Liver (tissue), 9 donors: ENCODE results near the gene SLC4A5. TPM values are rescaled to one million over a fixed set of nuclear protein-coding genes. Genes with fewer than 3 reads are reported as not detected.

Source experiments
- DNase-seq: peaks from one replicate; pipeline ENCODE4 v3.0.0-alpha.2; 2017; ENCODE audit warnings: low spot score
- H3K27ac ChIP-seq, 2 donors: one replicate each; pipeline ENCODE4 v1.7.0; 2013; ENCODE audit warnings: inconsistent platforms in 2 of 2, low read length in 2 of 2, control low read depth in 1 of 2, low read depth in 1 of 2, mild to moderate bottlenecking in 1 of 2
- H3K27me3 ChIP-seq, 4 donors: one replicate each; pipeline versions ENCODE4 v1.6.1 to v1.7.0; 2013; ENCODE audit warnings: low read length in 3 of 4, inconsistent platforms in 1 of 4, mild to moderate bottlenecking in 1 of 4, moderate library complexity in 1 of 4; ENCODE audit not compliant: control insufficient read depth in 4 of 4, insufficient read depth in 4 of 4
- H3K36me3 ChIP-seq, 4 donors: one replicate each; pipeline versions ENCODE4 v1.6.1 to v1.7.0; 2013; ENCODE audit warnings: low read length in 3 of 4, mild to moderate bottlenecking in 3 of 4, low read depth in 1 of 4, moderate library complexity in 1 of 4; ENCODE audit not compliant: control insufficient read depth in 4 of 4, insufficient read depth in 3 of 4
- H3K4me1 ChIP-seq, 4 donors: one replicate each; pipeline versions ENCODE4 v1.6.1 to v1.7.0; 2013; ENCODE audit warnings: low read length in 3 of 4, mild to moderate bottlenecking in 3 of 4, moderate library complexity in 1 of 4; ENCODE audit not compliant: control insufficient read depth in 4 of 4, insufficient read depth in 4 of 4
- H3K4me3 ChIP-seq, 3 donors: one replicate each; pipeline versions ENCODE4 v1.6.1 to v1.7.0; 2013; ENCODE audit warnings: low read length in 3 of 3, control low read depth in 1 of 3, low read depth in 1 of 3, mild to moderate bottlenecking in 1 of 3
- H3K9ac ChIP-seq, 2 donors: one replicate each; pipeline ENCODE4 v1.7.0; 2013; ENCODE audit warnings: low read length in 2 of 2, mild to moderate bottlenecking in 2 of 2, moderate library complexity in 2 of 2, control low read depth in 1 of 2, low read depth in 1 of 2
- H3K9me3 ChIP-seq, 4 donors: one replicate each; pipeline versions ENCODE4 v1.6.1 to v1.7.0; 2013; ENCODE audit warnings: low read length in 3 of 4; ENCODE audit not compliant: control insufficient read depth in 4 of 4
- ATF3 ChIP-seq: IDR thresholded peaks from 2 replicates; pipeline ENCODE4 v1.6.1; 2016; ENCODE audit warnings: antibody characterized with exemption
- CTCF ChIP-seq: fragments of 150-350 bp; IDR thresholded peaks from 2 replicates; pipeline ENCODE4 v1.5.1; 2017; ENCODE audit warnings: improper control_type of control experiment, low read depth, low read length; ENCODE audit not compliant: missing input control
- EGR1 ChIP-seq, 2 donors: IDR thresholded peaks; 2 replicates each; pipeline ENCODE4 v1.6.1; 2016 to 2018; ENCODE audit warnings: antibody characterized with exemption in 2 of 2, low read depth in 2 of 2
- FOXA2 ChIP-seq: IDR thresholded peaks from 2 replicates; pipeline ENCODE4 v1.6.1; 2016; ENCODE audit warnings: antibody characterized with exemption
- HNF4A ChIP-seq, 2 donors: conservative IDR thresholded peaks; 2 replicates each; pipeline ENCODE4 v1.6.1; 2016; ENCODE audit warnings: antibody characterized with exemption in 2 of 2, mild to moderate bottlenecking in 2 of 2
- HNF4G ChIP-seq: IDR thresholded peaks from 2 replicates; pipeline ENCODE4 v1.6.1; 2016; ENCODE audit warnings: antibody characterized with exemption
- JUND ChIP-seq, 2 donors: IDR thresholded peaks; 2 replicates each; pipeline ENCODE4 v1.6.1; 2016; ENCODE audit warnings: antibody characterized with exemption in 2 of 2
- MAX ChIP-seq: IDR thresholded peaks from 2 replicates; pipeline ENCODE4 v1.6.1; 2016; ENCODE audit warnings: antibody characterized with exemption
- RAD21 ChIP-seq, 2 donors: IDR thresholded peaks; 2 replicates each; pipeline ENCODE4 v1.6.1; 2016; ENCODE audit warnings: antibody characterized with exemption in 2 of 2, mild to moderate bottlenecking in 2 of 2
- REST ChIP-seq: IDR thresholded peaks from 2 replicates; pipeline ENCODE4 v1.6.1; 2016; ENCODE audit warnings: antibody characterized with exemption, mild to moderate bottlenecking
- RXRA ChIP-seq, 2 donors: IDR thresholded peaks; 2 replicates each; pipeline ENCODE4 v1.6.1; 2017 to 2018; ENCODE audit warnings: antibody characterized with exemption in 2 of 2, mild to moderate bottlenecking in 1 of 2
- TAF1 ChIP-seq: conservative IDR thresholded peaks from 2 replicates; pipeline ENCODE4 v1.6.1; 2016; ENCODE audit warnings: antibody characterized with exemption, mild to moderate bottlenecking
- YY1 ChIP-seq: IDR thresholded peaks from 2 replicates; pipeline ENCODE4 v1.6.1; 2016; ENCODE audit warnings: antibody characterized with exemption, mild to moderate bottlenecking
- ZBTB33 ChIP-seq: IDR thresholded peaks from 2 replicates; pipeline ENCODE4 v1.6.1; 2016; ENCODE audit warnings: antibody characterized with exemption
- WGBS: extraction: QIAGEN DNeasy Blood & Tissue Kit; methylation state at CpG from one replicate; pipeline ENCODE4 v1.1.7; 2013; 5-methylcytosine and 5-hydroxymethylcytosine counted together
- polyA plus RNA-seq, 2 donors: library from polyadenylated mRNA; stranded (reverse) in 1 of 2; unstranded in 1 of 2; fragments of 200-250 nt in 1 of 2; fragments of >200 nt in 1 of 2; fragmentation: Nextera tagmentation in 1 of 2; extraction: Ambion mirVana in 1 of 2; gene quantifications; one replicate each; pipeline versions ENCODE4 v1.2.1 to v1.2.3, GENCODE V29; 2013 to 2015
- total RNA-seq, 2 donors: library from RNA; depleted of rRNA; stranded (reverse); fragments of >200 nt; gene quantifications; one replicate each; pipeline ENCODE4 v1.2.3, GENCODE V29; 2014
- donor health status: healthy.
- donor health status: healthy.
- donor health status: healthy.
- donor health status: healthy.
- donor health status: healthy.

SLC4A5 gene
- total and polyA plus RNA-seq, 4 donors, result 0.12 to 0.50 (median 0.29) TPM

- TF ChIP-seq REST, result no peak
These were observed 115.6 kb downstream of the SLC4A5 start (continued) for GRCh38 chr2:74227646-74228045.

GRCh38 chr2:74226648-74227213 is 116.5 kb downstream of the SLC4A5 start:
- no peak for DNase-seq
- no peak overlapping the region for H3K27ac ChIP-seq

GRCh38 chr2:74225698-74226459 is 117.3 kb downstream of the SLC4A5 start:
- no peak for TF ChIP-seq YY1
- no peak for TF ChIP-seq FOXA2
- TF ChIP-seq REST, result no peak
- TF ChIP-seq HNF4G, result no peak
- TF ChIP-seq JUND (IDR thresholded peaks at IDR 0.05), result no peak
- TF ChIP-seq ZBTB33, result no peak
- TF ChIP-seq RAD21 (IDR thresholded peaks at IDR 0.05), result no peak
- TF ChIP-seq RXRA (IDR thresholded peaks at IDR 0.05), result no peak
- no peak for TF ChIP-seq TAF1
- Histone ChIP-seq H3K4me1 (no peaks in the 10 kb centered on the region), H3K36me3 (no peaks in the 10 kb centered on the region), H3K4me3 (no peak overlapping the region), H3K9me3 (no peaks in the 10 kb centered on the region), H3K27ac (no peak overlapping the region), H3K9ac (no peak overlapping the region), H3K27me3 (no peaks in the 10 kb centered on the region)
- DNase-seq, result no peak
- 88% methylated on average over 4 of the region's 4 CpGs for WGBS

More at GRCh38 chr2:74226648-74227213, 116.5 kb downstream of the SLC4A5 start:
- WGBS, result 93% methylated on average over 21 of the region's 21 CpGs
- H3K9me3 ChIP-seq, result no peaks in the 10 kb centered on the region
- H3K36me3 ChIP-seq, result no peaks in the 10 kb centered on the region
- TF ChIP-seq EGR1 (IDR thresholded peaks at IDR 0.05; ENCODE audit: low read depth in 2 of 2) (no peak), RXRA (IDR thresholded peaks at IDR 0.05) (no peak), HNF4A (conservative IDR thresholded peaks at IDR 0.05) (no peak), MAX (no peak), CTCF (no peak), HNF4G (no peak), JUND (IDR thresholded peaks at IDR 0.05) (no peak), ATF3 (no peak), YY1 (no peak)
- H3K27me3 ChIP-seq, result no peaks in the 10 kb centered on the region
- no peak overlapping the region for H3K9ac ChIP-seq
- no peaks in the 10 kb centered on the region for H3K4me1 ChIP-seq
- H3K4me3 ChIP-seq, result no peak overlapping the region
